Cardiac muscle cell (in vitro differentiated cells and primary cell): ENCODE measurements around the gene MATN4. TPM values are rescaled to one million over a fixed set of nuclear protein-coding genes. Genes with fewer than 3 reads are reported as not detected.

Source experiments
- DNase-seq, 2 donors: peaks; one replicate each; pipeline versions ENCODE4 v3.0.0 to v3.0.0-alpha.2; 2010 to 2017; ENCODE audit warnings: low read depth in 1 of 2, low spot score in 1 of 2
- H3K27ac ChIP-seq: fragments of 200-600 bp; sonication (generic); 2 replicates; pipeline ENCODE4 v1.5.1; 2016
- H3K27me3 ChIP-seq: fragments of 200-600 bp; sonication (generic); 2 replicates; pipeline ENCODE4 v1.6.0; 2016; ENCODE audit warnings: control low read depth
- H3K36me3 ChIP-seq: fragments of 200-600 bp; sonication (generic); 2 replicates; pipeline ENCODE4 v1.5.1; 2016; ENCODE audit warnings: control low read depth
- H3K4me1 ChIP-seq: fragments of 200-600 bp; sonication (generic); 2 replicates; pipeline ENCODE4 v1.8.1; 2017; ENCODE audit warnings: low read depth, mild to moderate bottlenecking, mixed run types
- H3K4me3 ChIP-seq: fragments of 200-600 bp; sonication (generic); 2 replicates; pipeline ENCODE4 v1.5.1; 2016; ENCODE audit warnings: mild to moderate bottlenecking
- H3K9me3 ChIP-seq: fragments of 200-600 bp; sonication (generic); 2 replicates; pipeline ENCODE4 v1.5.1; 2017; ENCODE audit warnings: low read depth, mild to moderate bottlenecking, control low read depth
- polyA plus RNA-seq: library from polyadenylated mRNA; unstranded; fragments of >200 nt; fragmentation: Nextera tagmentation; extraction: Ambion mirVana; gene quantifications from 2 replicates; pipeline ENCODE4 v1.2.1, GENCODE V29; 2016
- total RNA-seq: library from RNA; depleted of rRNA; stranded (reverse); fragments of >200 nt; gene quantifications from 2 replicates; pipeline ENCODE4 v1.2.3, GENCODE V29; 2016
- TF ChIP-seq, protein P1 (sequence below): IDR thresholded peaks from 2 replicates; pipeline ENCODE4 v1.5.1; 2012; ENCODE audit warnings: low read depth, mild to moderate bottlenecking, low read length

The MATN4 gene
- total and polyA plus RNA-seq, 2 experiments from 2014 or later = not detected

DNA sequence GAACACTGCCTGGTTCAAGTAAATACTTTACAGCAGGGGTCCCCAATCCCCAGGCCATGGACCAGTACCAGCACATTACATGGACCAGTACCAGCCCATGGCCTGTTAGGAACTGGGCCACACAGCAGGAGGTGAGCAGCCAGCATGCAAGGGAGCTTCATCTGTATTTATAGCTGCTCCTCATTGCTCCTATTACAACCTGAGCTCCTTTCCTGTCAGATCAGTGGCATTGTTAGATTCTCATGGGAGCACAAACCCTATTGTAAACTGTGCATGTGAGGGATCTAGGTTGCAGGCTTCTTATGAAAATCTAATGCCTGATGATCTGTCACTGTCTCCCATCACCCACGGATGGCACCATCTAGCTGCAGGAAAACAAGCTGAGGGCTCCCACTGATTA lies 13.4 kb downstream of the MATN4 start:
- Histone ChIP-seq H3K36me3 (no peaks in the 10 kb centered on the region), H3K9me3 (no peaks in the 10 kb centered on the region)
- TF ChIP-seq, protein P1, sequence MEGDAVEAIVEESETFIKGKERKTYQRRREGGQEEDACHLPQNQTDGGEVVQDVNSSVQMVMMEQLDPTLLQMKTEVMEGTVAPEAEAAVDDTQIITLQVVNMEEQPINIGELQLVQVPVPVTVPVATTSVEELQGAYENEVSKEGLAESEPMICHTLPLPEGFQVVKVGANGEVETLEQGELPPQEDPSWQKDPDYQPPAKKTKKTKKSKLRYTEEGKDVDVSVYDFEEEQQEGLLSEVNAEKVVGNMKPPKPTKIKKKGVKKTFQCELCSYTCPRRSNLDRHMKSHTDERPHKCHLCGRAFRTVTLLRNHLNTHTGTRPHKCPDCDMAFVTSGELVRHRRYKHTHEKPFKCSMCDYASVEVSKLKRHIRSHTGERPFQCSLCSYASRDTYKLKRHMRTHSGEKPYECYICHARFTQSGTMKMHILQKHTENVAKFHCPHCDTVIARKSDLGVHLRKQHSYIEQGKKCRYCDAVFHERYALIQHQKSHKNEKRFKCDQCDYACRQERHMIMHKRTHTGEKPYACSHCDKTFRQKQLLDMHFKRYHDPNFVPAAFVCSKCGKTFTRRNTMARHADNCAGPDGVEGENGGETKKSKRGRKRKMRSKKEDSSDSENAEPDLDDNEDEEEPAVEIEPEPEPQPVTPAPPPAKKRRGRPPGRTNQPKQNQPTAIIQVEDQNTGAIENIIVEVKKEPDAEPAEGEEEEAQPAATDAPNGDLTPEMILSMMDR = no peak

DNA sequence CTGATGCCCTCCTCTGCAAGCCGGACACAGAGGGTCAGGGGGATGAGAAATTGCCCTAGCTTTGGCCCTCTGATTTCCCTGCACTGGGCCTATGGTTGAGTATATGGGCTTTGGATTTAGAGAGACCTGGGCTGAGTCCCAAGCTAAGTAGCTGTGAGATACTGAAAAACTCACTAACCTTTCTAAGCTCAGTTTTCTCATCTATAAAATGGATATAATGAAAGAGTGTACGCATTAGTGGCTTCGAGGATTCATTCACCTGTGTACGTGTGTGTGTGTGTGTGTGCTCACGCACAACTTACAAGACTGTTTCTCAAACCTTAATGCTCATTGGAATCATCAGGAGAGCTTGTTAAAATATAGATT lies 14.1 kb downstream of the MATN4 start:
- TF ChIP-seq, protein P1 = no peak
- Histone ChIP-seq H3K4me3 (no peak overlapping the region), H3K4me1 (no peaks in the 10 kb centered on the region), H3K9me3 (no peaks in the 10 kb centered on the region), H3K36me3 (no peaks in the 10 kb centered on the region), H3K27me3 (peaks cover 12% of the 10 kb centered on the region), H3K27ac (no peak overlapping the region)
- DNase-seq = no peak

More for the DNA sequence above, 13.4 kb downstream of the MATN4 start:
- H3K27ac ChIP-seq = no peak overlapping the region
- no peak for DNase-seq
- no peaks in the 10 kb centered on the region for H3K4me1 ChIP-seq
- H3K4me3 ChIP-seq = no peak overlapping the region
- peaks cover 12% of the 10 kb centered on the region for H3K27me3 ChIP-seq

DNA sequence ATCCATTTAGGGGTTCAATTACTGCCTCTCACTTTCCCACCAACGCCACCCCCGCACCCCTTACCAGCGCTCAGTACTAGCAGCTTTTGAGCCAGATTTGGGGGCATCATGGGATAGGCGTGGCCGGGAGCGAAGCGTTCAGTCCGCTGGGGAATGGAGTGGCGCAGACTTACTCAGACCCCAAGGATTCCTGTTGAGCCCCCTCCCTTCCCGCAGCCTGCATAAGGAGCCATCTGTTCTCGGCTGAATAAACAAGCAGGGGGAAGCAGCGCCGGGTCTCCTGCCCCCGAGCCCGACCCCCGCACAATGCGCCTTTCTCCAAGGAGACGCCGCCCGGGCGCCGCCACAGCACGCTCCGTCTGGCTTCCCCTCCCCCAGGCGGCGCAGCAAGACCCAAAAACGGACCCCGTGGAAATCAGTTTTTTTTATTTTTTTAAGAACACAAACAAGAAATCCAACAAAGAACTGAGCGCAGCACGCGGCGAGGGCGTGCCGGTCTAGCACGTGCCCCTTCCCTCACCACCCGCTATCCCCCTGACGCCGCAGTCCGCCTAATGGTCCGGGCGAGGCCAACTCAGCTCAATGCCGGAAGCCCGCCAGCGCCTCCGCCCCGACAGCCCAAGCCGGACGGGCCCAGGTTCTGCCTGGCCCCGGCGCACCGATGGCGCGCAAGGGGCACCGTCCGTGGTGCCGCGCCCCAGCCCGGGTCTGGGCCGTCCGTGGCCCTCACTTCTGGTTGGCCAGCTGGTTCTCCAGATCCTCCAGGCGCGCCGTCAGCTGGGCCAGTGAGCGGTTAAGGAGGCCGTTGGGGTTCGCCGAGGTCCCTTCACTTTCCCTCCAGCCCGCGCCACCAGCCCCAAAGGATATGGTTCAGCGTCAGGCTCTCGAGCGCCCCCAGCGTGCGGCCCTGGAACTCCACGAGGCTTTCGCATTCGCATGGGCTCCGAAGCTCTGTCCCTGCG lies 14.8 kb downstream of the MATN4 start:
- H3K27me3 ChIP-seq = peaks cover 12% of the 10 kb centered on the region
- TF ChIP-seq, protein P1 = peak; percentile 97

DNA sequence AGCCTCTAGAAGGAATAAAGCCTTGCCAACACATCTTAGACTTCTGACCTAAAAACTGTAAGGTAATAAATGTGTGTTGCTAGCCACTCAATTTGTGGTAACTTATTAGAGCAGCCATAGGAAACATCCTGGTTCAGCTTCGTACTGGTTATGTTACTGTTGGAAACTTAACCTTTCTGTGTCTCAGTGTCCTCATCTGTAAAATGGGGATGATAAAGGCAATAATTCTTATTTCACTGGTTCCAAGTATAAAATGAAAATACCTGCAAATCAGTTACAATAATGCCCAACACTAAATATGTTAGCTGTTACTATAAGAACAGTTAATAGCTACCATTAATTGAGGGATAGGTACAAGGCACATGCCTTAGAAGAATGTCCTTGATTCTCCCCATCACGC lies 15.8 kb downstream of the MATN4 start:
- Histone ChIP-seq H3K36me3 (no peaks in the 10 kb centered on the region), H3K27me3 (peaks cover 12% of the 10 kb centered on the region), H3K4me3 (no peak overlapping the region), H3K9me3 (no peaks in the 10 kb centered on the region), H3K27ac (no peak overlapping the region), H3K4me1 (no peaks in the 10 kb centered on the region)
- DNase-seq = no peak
- TF ChIP-seq, protein P1 = no peak

More for the DNA sequence above, 14.8 kb downstream of the MATN4 start:
- peak; percentile 77 to 83 for DNase-seq
- no peaks in the 10 kb centered on the region for H3K4me1 ChIP-seq
- H3K27ac ChIP-seq = no peak overlapping the region
- H3K4me3 ChIP-seq = peak overlapping the region; percentile 26
- no peaks in the 10 kb centered on the region for H3K36me3 ChIP-seq
- H3K9me3 ChIP-seq = no peaks in the 10 kb centered on the region

DNA sequence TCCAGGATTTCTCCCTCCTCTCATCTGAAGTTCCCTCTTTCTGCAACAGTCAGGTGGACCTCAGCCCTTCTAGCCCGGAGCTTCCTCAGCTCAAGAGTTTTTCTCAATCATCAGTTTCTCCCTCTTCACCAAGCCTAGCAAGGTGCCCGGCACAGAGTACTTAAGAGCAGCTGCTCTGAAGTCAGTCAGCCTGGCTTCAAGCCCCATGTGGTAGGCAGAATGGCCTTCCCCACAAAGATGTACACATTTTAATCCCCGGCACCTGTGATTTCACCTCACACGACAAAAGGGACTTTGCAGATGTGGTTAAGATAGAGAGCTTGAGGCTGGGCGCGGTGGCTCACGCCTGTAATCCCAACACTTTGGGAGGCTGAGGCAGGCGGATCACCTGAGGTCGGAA lies 16.6 kb downstream of the MATN4 start:
- TF ChIP-seq, protein P1 = no peak
- Histone ChIP-seq H3K9me3 (no peaks in the 10 kb centered on the region), H3K4me3 (no peak overlapping the region), H3K4me1 (no peaks in the 10 kb centered on the region), H3K27me3 (peaks cover 12% of the 10 kb centered on the region), H3K27ac (no peak overlapping the region), H3K36me3 (no peaks in the 10 kb centered on the region)
- DNase-seq = no peak
